ENCODE results near the gene SCN5A. TPM values are rescaled to one million over a fixed set of nuclear protein-coding genes. Genes with fewer than 3 reads are reported as not detected.

SCN5A gene
- total RNA-seq, 1 donor from 2014 or later, result not detected

DNA sequence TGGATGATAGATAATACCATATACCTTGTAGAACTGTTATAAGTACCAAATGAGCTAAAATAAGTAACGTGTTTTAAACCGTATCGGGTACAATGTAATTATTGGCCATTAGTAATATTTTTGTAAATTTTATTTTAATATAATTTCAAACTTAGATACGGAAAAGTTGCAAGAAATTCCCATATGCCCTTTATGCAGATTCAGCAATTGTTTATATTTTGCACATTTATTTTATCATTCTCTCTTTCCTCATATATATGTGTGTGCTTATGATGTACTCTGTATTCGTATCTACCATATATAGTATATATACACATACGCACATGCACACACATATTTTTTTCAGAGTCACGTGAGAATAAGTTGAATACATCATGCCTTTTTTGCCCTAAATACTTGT, 114.9 kb downstream of the SCN5A start:
- ATAC-seq, result no peak

GRCh38 chr3:38534180-38534579, 115.3 kb downstream of the SCN5A start:
- no peak for ATAC-seq

GRCh38 chr3:38533285-38533976, 116.1 kb downstream of the SCN5A start:
- ATAC-seq, result peak; percentile 29

- ATAC-seq, result no peak
These were observed 117.0 kb downstream of the SCN5A start for GRCh38 chr3:38532529-38532928.

- no peak for ATAC-seq
These were observed 121.0 kb downstream of the SCN5A start for GRCh38 chr3:38528457-38528856.

DNA sequence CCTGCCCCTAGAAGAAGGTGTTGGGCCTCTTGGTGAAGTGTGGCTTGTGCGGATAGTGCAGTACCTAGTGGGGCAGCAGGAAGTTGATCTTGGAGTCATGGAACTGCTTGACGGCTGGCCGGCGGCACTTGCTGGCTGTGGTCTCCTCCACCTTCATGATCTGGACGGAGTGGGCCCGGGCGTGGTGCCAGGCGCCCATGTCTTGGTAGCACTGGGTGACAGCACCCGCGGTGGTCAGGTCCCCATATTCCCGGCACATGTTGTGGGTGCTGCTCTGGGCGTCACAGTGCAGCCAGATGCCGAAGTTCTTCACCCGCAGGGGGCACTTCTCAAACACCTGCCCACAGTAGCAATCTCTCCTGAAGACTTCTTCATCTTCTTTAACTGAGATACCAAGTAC, 122.7 kb downstream of the SCN5A start:
- no peak for ATAC-seq

GRCh38 chr3:38524141-38524739, 125.2 kb downstream of the SCN5A start:
- ATAC-seq, result no peak

DNA sequence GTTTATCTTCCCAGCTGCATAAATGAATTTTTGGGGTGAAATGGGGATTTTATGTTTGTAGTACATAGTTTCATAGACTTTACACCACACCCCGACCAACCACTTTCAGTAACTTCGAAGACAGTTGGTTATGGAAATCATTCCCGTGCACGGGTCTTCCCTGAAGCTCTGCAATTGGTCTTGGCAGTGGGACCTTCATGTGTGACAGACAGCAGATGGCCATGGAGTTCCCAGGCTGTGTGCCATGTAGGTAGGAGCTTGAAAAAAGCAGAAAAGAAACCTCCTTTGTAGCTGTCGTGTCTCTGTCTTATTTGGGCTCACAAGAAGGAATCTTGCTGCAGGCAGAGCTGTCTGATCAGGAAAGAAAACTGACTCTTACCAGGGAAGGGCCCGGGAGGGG, 127.5 kb downstream of the SCN5A start:
- no peak for ATAC-seq

DNA sequence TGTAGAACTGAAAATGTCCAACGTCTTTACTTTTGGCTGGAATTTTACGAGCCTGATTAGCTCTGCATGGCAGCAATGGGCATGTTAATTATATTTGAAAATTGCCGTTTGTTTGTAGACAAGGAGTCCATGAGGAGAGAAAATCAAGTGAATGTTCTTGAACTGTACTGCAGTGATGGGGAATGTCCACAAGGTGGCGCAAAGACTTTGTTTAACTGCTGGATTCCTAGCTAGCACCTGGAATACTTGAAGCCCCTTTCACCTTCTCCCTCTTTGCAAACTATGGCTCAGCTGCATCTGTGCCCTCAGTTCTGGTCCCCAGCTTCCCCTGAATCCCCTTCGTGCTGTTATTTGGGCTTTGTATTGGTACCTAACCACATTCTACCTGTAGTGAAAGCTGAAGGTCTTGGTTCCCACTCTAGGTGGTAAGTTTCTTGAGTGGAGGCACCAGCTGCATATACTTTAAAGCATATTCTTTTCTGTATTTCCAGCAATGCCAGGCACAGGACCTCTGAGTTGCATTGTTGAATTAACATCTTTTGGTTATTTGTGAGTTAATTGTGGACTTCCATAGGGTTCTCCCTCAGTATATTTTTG, 128.0 kb downstream of the SCN5A start:
- peak; percentile 59 for ATAC-seq

GRCh38 chr3:38519651-38520050, 129.8 kb downstream of the SCN5A start:
- no peak for ATAC-seq

DNA sequence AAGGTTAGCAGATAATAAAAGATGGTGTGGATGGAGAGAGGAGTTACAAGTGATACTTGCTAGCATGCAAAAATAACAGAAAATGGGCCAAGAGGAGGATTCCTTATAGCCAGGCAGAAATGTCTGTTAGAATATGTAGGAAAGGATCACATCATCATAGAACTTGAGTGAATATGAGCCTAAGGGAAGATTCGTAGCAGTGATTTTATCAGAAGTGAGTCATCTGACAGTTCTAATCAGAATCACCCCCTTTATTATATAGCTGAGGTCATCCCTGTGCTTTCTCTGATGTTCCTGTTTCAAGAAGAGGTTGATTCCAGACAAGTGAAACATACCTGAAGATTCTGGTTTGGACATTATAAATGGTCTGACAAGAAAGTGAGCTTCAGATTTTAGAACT, 130.5 kb downstream of the SCN5A start:
- ATAC-seq, result no peak

GRCh38 chr3:38516669-38517068, 132.8 kb downstream of the SCN5A start:
- peak; percentile 69 for ATAC-seq

- no peak for ATAC-seq
These were observed 134.1 kb downstream of the SCN5A start for GRCh38 chr3:38515367-38515766.

DNA sequence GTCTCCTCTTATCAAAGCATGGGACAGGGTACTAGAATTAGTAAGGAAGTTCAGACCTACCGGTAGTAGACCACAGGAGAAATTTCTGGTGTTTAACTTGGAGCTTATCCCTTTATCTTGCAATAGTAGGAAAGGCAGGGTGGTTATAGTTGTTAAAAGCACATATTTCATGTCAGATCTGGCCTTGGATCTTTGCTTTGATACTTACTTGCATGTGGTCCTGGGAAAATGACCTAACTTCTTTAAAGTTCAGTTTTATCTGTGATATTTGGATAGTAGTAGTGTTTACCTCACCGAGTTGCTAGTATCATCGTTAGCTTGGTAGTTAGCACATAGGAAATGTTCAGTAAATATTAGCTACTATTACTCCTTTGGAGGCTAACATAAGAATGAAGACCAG, 137.9 kb downstream of the SCN5A start:
- no peak for ATAC-seq

DNA sequence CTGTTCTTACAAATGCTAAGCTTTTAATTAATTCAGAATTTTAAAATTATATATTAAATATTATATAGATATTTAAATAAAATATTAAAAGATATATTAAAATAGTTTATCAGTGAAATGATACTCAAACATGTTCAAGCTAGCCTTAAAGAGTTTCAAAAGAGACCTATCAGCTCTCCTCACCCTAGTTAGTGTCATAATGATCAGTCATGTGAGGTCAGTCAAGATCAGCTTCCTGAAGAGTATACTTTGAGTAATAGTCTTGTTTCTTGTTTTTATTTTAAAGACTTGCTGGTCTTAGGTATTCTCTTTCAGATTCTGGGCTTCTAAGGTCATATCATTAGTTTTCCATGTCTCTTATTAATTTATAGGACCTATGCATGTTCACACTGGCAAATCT, 138.9 kb downstream of the SCN5A start:
- no peak for ATAC-seq

- ATAC-seq, result no peak
These were observed 139.8 kb downstream of the SCN5A start for GRCh38 chr3:38509732-38510131.

DNA sequence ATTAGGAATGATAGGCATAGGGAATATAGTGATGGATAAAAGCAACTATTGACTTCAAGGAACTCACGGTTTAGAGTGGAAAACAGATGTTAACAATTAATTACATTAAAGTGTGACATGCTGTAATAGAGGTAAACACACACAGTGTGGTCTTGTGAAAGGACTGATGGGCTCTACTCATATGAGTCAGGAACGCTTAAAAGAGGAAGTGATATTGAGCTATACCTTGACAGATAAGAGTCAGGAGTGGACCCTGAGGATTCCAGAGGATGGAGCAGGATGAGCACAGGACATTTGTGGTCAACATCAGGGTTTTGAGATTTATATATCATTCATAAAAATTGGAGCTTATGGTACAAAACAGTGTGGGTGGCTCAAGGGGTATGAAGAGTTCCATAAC, 142.4 kb downstream of the SCN5A start:
- no peak for ATAC-seq

DNA sequence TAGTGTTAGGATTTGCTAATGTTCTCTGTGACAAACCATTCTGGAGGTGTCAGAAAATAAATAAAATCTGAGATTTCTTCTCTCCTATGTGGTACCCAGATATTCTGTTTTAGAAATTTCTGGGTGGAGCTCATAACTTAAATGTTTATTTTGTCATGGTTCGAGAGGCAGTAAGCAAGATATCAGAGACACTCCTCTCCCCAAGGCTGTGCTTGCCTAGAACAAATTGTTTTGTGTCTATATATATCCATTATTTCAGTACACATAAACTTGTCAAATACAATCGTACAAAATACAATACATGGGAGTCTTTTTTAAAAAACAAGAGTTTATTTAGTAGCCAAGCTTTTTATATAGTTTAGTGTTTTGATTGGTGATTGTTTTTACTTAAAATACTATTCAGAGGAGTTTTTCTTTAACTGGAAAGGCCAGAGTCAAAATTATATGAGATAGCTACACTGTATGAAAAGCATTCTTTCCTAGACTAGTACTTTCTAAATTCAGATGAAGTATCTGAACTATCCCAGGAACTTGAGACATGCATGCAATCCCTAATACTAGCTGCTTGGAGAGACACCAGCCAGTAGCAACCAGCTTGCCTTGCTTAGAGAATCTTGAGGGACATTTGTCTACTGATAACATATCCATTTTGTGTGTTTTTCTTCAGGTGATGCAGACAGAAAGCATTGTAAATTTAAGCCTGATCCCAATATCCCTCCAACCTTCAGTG, 148.6 kb downstream of the SCN5A start:
- no peak for ATAC-seq

Other genes with a start within 250 kb of the SCN5A start
- 1.5 TPM for gene ACVR2B, start 195.8 kb downstream of the SCN5A start, total RNA-seq
- 3.5 TPM for gene EXOG, start 153.3 kb downstream of the SCN5A start, total RNA-seq
- not detected for gene SCN10A, start 166.5 kb upstream of the SCN5A start, total RNA-seq

Measured in esophagus mucosa (tissue), 1 donor.